Epithelial cell of proximal tubule (primary cell): ENCODE results near the gene TNFRSF19. TPM values are rescaled to one million over a fixed set of nuclear protein-coding genes. Genes with fewer than 3 reads are reported as not detected.

Source experiments
- DNase-seq: peaks from one replicate; pipeline ENCODE4 v3.0.0-alpha.2; 2011; ENCODE audit warnings: low read depth
- H3K4me3 ChIP-seq: 2 replicates; pipeline ENCODE4 v1.5.1; 2011; ENCODE audit warnings: low read depth, mild to moderate bottlenecking, low read length
- CTCF ChIP-seq: conservative IDR thresholded peaks from 2 replicates; pipeline ENCODE4 v1.5.1; 2012; ENCODE audit warnings: low read depth, mild to moderate bottlenecking, low read length
- total RNA-seq: library from RNA; depleted of rRNA; stranded (reverse); fragments of >200 nt; gene quantifications from 2 replicates; pipeline ENCODE4 v1.2.3, GENCODE V29; 2015

The TNFRSF19 gene
- total RNA-seq, 1 donor from 2014 or later = 8.4 TPM

DNA sequence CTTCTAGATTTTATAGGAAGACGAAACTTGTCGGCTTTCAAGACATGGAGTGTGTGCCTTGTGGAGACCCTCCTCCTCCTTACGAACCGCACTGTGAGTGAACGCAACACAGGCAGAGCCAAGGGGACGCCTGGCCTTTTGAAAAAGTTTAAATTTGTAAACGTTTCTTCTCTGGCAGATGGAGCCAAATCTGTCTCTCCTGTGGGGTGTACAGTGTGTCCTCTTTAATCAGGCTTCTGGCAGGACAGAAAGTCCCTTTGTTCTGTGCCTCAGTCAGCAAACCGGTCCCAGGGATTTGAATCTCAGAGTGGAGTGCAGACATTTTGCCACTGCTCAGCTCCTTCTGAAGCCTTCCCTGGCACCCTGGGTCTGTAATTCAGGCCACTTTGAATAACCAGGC is 56.5 kb downstream of the TNFRSF19 start:
- TF ChIP-seq CTCF = no peak
- DNase-seq = no peak
- no peak overlapping the region for H3K4me3 ChIP-seq

GRCh38 chr13:23627410-23627809 is 57.2 kb downstream of the TNFRSF19 start:
- no peak for TF ChIP-seq CTCF
- no peak for DNase-seq
- H3K4me3 ChIP-seq = no peak overlapping the region

DNA sequence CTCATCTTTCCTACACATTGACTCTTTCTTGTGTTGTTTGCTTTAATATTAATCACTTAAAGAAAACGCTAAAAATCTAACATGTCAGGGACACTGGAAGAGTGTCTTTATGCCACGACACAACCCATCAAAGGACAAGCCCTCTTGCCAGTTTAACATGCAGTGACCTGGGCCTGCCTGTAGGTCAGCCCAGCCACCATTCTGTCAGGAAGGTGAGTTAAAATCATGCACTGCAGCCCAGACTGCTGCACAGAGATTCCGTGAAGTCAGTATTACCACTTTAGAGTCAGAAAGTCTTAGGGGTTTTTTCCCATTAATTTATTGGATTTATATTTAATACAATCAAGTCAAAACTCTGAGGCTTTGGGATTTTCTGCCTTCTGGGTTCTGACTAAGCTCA is 58.0 kb downstream of the TNFRSF19 start:
- no peak for TF ChIP-seq CTCF
- DNase-seq = no peak

DNA sequence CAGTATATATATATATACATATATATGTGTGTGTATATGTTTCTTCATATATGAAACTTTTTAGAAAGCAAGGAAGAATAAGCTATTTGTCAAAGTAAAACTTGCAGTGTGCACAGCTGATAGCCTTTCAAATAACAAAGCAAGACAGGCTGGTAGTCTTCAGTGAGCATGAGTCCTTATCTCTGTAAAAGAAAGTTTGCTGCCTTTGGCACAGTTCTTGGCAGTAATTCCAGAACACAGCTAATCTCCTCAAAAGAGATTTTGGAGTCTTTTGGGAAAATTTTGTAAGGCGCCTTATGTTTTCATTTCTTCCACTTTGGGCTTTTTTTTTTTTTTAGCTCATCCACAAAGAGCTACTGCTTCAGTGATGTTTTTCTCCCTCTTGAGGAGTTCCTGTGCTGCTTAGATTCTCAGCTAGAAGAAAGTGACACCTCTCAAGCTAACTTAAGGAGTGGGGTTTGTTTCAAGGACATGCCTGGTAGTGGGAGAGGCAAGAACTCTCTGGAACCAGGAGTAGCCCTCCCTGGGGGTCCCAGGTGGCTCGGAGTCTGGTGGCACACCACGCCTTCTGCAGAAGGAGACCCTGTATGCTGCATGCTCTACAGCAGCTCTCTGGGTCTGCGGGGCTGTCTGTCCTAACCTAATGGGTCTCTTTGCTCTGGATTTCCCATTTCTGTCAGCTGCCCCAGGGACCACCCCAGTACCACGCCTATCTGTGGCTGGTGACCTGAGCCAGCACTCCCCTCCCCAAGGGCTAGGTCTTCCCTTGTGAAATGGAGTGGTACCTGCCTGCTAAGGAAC is 58.8 kb downstream of the TNFRSF19 start:
- DNase-seq = no peak
- no peak for TF ChIP-seq CTCF
- no peak overlapping the region for H3K4me3 ChIP-seq

More for the DNA sequence above, 58.0 kb downstream of the TNFRSF19 start:
- no peak overlapping the region for H3K4me3 ChIP-seq

DNA sequence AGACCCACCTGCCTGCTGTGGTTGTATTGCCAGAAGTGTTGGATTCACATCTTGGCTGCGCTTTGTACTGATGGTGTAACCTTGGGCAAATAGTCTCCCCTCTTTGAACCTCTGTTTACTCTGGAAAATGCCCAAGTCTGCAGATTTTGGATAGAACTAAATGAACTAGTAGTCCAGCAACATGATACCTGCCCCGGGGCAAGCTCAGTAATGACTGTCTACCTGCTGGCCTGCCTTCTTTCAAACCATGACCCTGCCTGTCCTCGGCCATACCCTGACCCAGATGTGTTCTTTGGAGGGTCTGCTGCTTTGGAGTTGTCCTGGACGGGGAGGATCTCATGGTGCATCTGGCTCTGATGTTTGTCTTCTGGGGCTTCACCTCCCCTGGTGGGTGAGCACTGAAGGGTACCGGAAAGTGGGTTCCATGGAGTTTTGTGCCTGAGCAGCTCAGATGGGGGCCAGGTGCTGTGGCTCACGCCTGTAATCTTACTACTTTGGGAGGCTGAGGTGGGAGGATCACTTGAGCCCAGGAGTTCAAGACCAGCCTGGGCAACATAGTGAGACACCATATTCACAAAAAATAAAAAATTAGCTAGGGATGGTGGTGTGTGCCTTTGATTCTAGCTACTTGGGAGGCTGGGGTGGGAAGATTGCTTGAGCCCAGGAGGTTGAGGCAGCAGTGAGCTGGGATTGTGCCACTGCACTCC is 59.5 kb downstream of the TNFRSF19 start:
- no peak for DNase-seq
- TF ChIP-seq CTCF = no peak
- no peak overlapping the region for H3K4me3 ChIP-seq

GRCh38 chr13:23630349-23631093 is 60.3 kb downstream of the TNFRSF19 start:
- DNase-seq = no peak
- H3K4me3 ChIP-seq = no peak overlapping the region
- no peak for TF ChIP-seq CTCF
